Gastrocnemius medialis (tissue), 4 donors: ENCODE results near the gene ENOX2. TPM values are rescaled to one million over a fixed set of nuclear protein-coding genes. Genes with fewer than 3 reads are reported as not detected.

ENCODE experiments used
- ATAC-seq, 2 donors: fragments of 150-250 bp; one replicate each; pipeline ENCODE4 v1.9.1; 2016
- DNase-seq, 2 donors: peaks; one replicate each; pipeline ENCODE4 v3.0.0-alpha.2; 2019
- H3K27ac ChIP-seq, 4 donors: fragments of 200-600 bp; sonication (generic); 1 replicate in 1 of 4; 2 replicates in 3 of 4; pipeline ENCODE4 v1.5.1; 2016 to 2018; ENCODE audit warnings: mild to moderate bottlenecking in 2 of 4, moderate library complexity in 1 of 4
- H3K27me3 ChIP-seq, 3 donors: fragments of 200-600 bp; sonication (generic) in 2 of 3; 1 replicate in 1 of 3; 2 replicates in 2 of 3; pipeline versions ENCODE4 v1.5.1 to v1.6.0; 2016 to 2019; ENCODE audit warnings: mild to moderate bottlenecking in 1 of 3, moderate library complexity in 1 of 3
- H3K36me3 ChIP-seq, 2 donors: fragments of 200-600 bp; sonication (generic) in 1 of 2; one replicate each; pipeline ENCODE4 v1.5.1; 2017 to 2018
- H3K4me1 ChIP-seq, 2 donors: fragments of 200-600 bp; sonication (generic) in 1 of 2; one replicate each; pipeline ENCODE4 v1.5.1; 2016 to 2017; ENCODE audit warnings: mild to moderate bottlenecking in 2 of 2
- H3K4me3 ChIP-seq, 4 donors: fragments of 200-600 bp; sonication (generic) in 3 of 4; 1 replicate in 1 of 4; 2 replicates in 3 of 4; pipeline ENCODE4 v1.5.1; 2016 to 2019; ENCODE audit warnings: mild to moderate bottlenecking in 2 of 4
- H3K9me3 ChIP-seq, 3 donors: fragments of 200-600 bp; sonication (generic) in 2 of 3; 1 replicate in 1 of 3; 2 replicates in 2 of 3; pipeline ENCODE4 v1.5.1; 2016 to 2019
- POLR2A ChIP-seq, 2 donors: fragments of 450-650 bp; IDR thresholded peaks; one replicate each; pipeline ENCODE4 v1.6.1; 2017; ENCODE audit warnings: antibody characterized with exemption in 2 of 2, mild to moderate bottlenecking in 2 of 2, moderate library complexity in 2 of 2
- in situ Hi-C, 4 donors: fragments of 200-750 bp; cut with MboI; loops; one replicate each; pipeline versions ENCODE4 v1.15.0 to v1.8.0; 2017; ENCODE audit warnings: low sequenced_read_pairs in 4 of 4
- intact Hi-C: fragments of 100-400 bp; cut with DNase I; formaldehyde crosslinking; loops from one replicate; pipeline ENCODE4 v1.15.1; 2023; ENCODE audit warnings: low total_unique reads
- total RNA-seq, 4 donors: library from RNA; depleted of rRNA; stranded (reverse); fragments of >200 nt; gene quantifications; one replicate each; pipeline versions ENCODE4 v1.1.0 to v1.2.3, GENCODE V29; 2016
- TF ChIP-seq, protein P1 (sequence below), 5 experiments: fragments of 450-650 bp in 3 of 5; fragments of 200-600 bp in 2 of 5; sonication (generic) in 2 of 5; IDR thresholded peaks in 4 of 5; conservative IDR thresholded peaks in 1 of 5; 1 replicate in 4 of 5; 2 replicates in 1 of 5; pipeline ENCODE4 v1.5.1; 2016 to 2019; ENCODE audit warnings: antibody characterized with exemption in 5 of 5, mild to moderate bottlenecking in 3 of 5, moderate library complexity in 3 of 5

ENOX2 gene
- total RNA-seq, 4 donors from 2014 or later: 7.2 to 10.9 (median 7.9) TPM

DNA sequence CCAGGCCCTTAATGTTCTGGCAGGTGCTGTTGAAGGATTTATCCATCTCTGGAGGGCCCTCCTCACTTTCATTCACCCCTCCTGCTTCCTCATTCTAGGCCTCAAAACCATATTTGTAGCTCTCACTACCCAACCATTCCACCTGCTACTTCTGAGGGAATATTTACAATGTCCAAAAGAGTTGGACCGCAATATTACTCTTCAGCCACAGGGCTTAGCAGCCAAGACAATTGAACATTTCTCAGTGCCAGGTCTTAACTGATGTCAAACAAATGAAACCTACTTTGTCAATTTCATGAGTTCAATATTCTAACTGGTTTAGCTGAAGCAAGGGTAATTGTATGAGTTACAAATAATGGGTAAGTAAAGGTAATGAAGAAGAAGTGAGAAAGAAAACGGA, 113.2 kb downstream of the ENOX2 start:
- Histone ChIP-seq H3K27ac (no peak overlapping the region), H3K27me3 (no peaks in the 10 kb centered on the region), H3K36me3 (no peaks in the 10 kb centered on the region), H3K4me1 (no peaks in the 10 kb centered on the region), H3K4me3 (no peak overlapping the region), H3K9me3 (no peaks in the 10 kb centered on the region)
- in situ Hi-C loops (no loop called here), intact Hi-C loops (no loop called here)
- no peak for DNase-seq
- no peak for ATAC-seq
- TF ChIP-seq POLR2A (IDR thresholded peaks at IDR 0.05): no peak
- TF ChIP-seq, protein P1, sequence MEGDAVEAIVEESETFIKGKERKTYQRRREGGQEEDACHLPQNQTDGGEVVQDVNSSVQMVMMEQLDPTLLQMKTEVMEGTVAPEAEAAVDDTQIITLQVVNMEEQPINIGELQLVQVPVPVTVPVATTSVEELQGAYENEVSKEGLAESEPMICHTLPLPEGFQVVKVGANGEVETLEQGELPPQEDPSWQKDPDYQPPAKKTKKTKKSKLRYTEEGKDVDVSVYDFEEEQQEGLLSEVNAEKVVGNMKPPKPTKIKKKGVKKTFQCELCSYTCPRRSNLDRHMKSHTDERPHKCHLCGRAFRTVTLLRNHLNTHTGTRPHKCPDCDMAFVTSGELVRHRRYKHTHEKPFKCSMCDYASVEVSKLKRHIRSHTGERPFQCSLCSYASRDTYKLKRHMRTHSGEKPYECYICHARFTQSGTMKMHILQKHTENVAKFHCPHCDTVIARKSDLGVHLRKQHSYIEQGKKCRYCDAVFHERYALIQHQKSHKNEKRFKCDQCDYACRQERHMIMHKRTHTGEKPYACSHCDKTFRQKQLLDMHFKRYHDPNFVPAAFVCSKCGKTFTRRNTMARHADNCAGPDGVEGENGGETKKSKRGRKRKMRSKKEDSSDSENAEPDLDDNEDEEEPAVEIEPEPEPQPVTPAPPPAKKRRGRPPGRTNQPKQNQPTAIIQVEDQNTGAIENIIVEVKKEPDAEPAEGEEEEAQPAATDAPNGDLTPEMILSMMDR (IDR thresholded peaks at IDR 0.05 in 4 of 5, conservative IDR thresholded peaks at IDR 0.05 in 1 of 5): no peak

GRCh38 chrX:130788786-130789581, 114.0 kb downstream of the ENOX2 start:
- Histone ChIP-seq H3K27ac (no peak overlapping the region), H3K27me3 (no peaks in the 10 kb centered on the region), H3K4me1 (no peaks in the 10 kb centered on the region), H3K4me3 (no peak overlapping the region), H3K36me3 (no peaks in the 10 kb centered on the region), H3K9me3 (no peaks in the 10 kb centered on the region)
- DNase-seq (no peak), ATAC-seq (no peak)
- TF ChIP-seq POLR2A (IDR thresholded peaks at IDR 0.05): no peak
- TF ChIP-seq, protein P1 (IDR thresholded peaks at IDR 0.05 in 4 of 5, conservative IDR thresholded peaks at IDR 0.05 in 1 of 5): no peak
- in situ Hi-C loops: no loop called here
- intact Hi-C loops: no loop called here

GRCh38 chrX:130786030-130786429, 117.0 kb downstream of the ENOX2 start:
- no peak overlapping the region for H3K4me3 ChIP-seq
- intact Hi-C loops: no loop called here
- DNase-seq: no peak
- no peaks in the 10 kb centered on the region for H3K4me1 ChIP-seq
- H3K27ac ChIP-seq: no peak overlapping the region
- no peaks in the 10 kb centered on the region for H3K27me3 ChIP-seq
- no peaks in the 10 kb centered on the region for H3K36me3 ChIP-seq
- no peaks in the 10 kb centered on the region for H3K9me3 ChIP-seq
- in situ Hi-C loops: no loop called here
- TF ChIP-seq, protein P1 (IDR thresholded peaks at IDR 0.05 in 4 of 5, conservative IDR thresholded peaks at IDR 0.05 in 1 of 5): no peak
- no peak for TF ChIP-seq POLR2A (IDR thresholded peaks at IDR 0.05)
- no peak for ATAC-seq

DNA sequence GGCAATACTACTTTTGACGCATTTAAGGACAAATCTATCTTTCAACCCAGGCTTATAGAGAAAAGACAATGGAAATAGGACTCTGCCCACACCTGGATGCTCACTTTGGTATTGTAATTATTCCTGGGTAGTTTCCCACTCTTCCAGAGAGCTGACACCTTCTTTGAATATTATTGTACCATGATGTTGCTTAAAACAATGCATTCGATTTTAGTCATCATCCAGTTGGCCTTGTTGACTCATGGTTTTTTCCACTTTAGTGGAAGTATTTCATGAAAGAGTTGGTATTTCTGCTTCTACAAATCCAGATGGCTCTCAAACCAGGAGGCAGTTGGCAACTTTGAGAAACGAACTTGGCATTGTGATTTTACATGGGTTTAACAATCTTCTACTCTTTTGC, 124.2 kb downstream of the ENOX2 start:
- no peaks in the 10 kb centered on the region for H3K4me1 ChIP-seq
- no peak for TF ChIP-seq POLR2A (IDR thresholded peaks at IDR 0.05)
- TF ChIP-seq, protein P1 (IDR thresholded peaks at IDR 0.05 in 4 of 5, conservative IDR thresholded peaks at IDR 0.05 in 1 of 5): no peak
- no peak overlapping the region for H3K27ac ChIP-seq
- no peak for ATAC-seq
- H3K4me3 ChIP-seq: no peak overlapping the region
- intact Hi-C loops: loop anchor here (10.0 kb wide), 1 partner anchor 126 kb away; the partner anchor contains the start of gene ENOX2
- H3K9me3 ChIP-seq: no peaks in the 10 kb centered on the region
- H3K36me3 ChIP-seq: no peaks in the 10 kb centered on the region
- H3K27me3 ChIP-seq: no peaks in the 10 kb centered on the region
- DNase-seq: no peak
- in situ Hi-C loops: no loop called here
